Stimulated activated CD8-positive, alpha-beta memory T cell treated with anti-CD3 and anti-CD28 coated beads, Interleukin-2, amount 100 ng/mL, for 1 hour (primary cell): ENCODE measurements around the gene MITF.

Source experiments
- DNase-seq, 2 donors: peaks; one replicate each; pipeline ENCODE4 v3.0.0-alpha.2; 2020; ENCODE audit warnings: low read depth in 2 of 2

MITF gene

GRCh38 chr3:69739204-69740102 is at the start of gene MITF:
Gene MITF, plus strand, starts transcription at chr3:69739464. Its CDS starts 134 bp downstream, at chr3:69739598.
- no peak for DNase-seq

- DNase-seq, result no peak
These were observed 47.4 kb upstream of the MITF start for GRCh38 chr3:69691860-69692259.

- no peak for DNase-seq
These were observed 46.5 kb upstream of the MITF start for GRCh38 chr3:69692761-69693160.

- no peak for DNase-seq
These were observed 43.8 kb upstream of the MITF start for GRCh38 chr3:69695443-69695842.

- no peak for DNase-seq
These were observed 43.3 kb upstream of the MITF start for GRCh38 chr3:69695933-69696332.

- DNase-seq, result no peak
These were observed 42.9 kb upstream of the MITF start for GRCh38 chr3:69696367-69696766.

- DNase-seq, result no peak
These were observed 41.9 kb upstream of the MITF start for GRCh38 chr3:69697381-69697780.

GRCh38 chr3:69698728-69699127 is 40.5 kb upstream of the MITF start:
- DNase-seq, result no peak

- no peak for DNase-seq
These were observed 40.1 kb upstream of the MITF start for GRCh38 chr3:69699183-69699582.

GRCh38 chr3:69700949-69701348 is 38.3 kb upstream of the MITF start:
- no peak for DNase-seq

- DNase-seq, result no peak
These were observed 28.9 kb upstream of the MITF start for GRCh38 chr3:69710153-69710977.

GRCh38 chr3:69712269-69712668 is 27.0 kb upstream of the MITF start:
- no peak for DNase-seq

- no peak for DNase-seq
These were observed 26.3 kb upstream of the MITF start for GRCh38 chr3:69712933-69713332.

GRCh38 chr3:69715204-69715603 is 24.1 kb upstream of the MITF start:
- DNase-seq, result no peak

GRCh38 chr3:69716119-69716518 is 23.1 kb upstream of the MITF start:
- no peak for DNase-seq

GRCh38 chr3:69718866-69719586 is 20.2 kb upstream of the MITF start:
- DNase-seq, result no peak

GRCh38 chr3:69719587-69720122 is 19.6 kb upstream of the MITF start:
- no peak for DNase-seq

- DNase-seq, result no peak
These were observed 18.4 kb upstream of the MITF start for GRCh38 chr3:69720824-69721223.

GRCh38 chr3:69723389-69723788 is 15.9 kb upstream of the MITF start:
- no peak for DNase-seq

GRCh38 chr3:69724722-69725435 is 14.4 kb upstream of the MITF start:
- no peak for DNase-seq

GRCh38 chr3:69725994-69726571 is 13.2 kb upstream of the MITF start:
- DNase-seq, result no peak
